B cell (primary cell): ENCODE results near the gene GLIPR2. TPM values are rescaled to one million over a fixed set of nuclear protein-coding genes. Genes with fewer than 3 reads are reported as not detected.

ENCODE experiments used
- ATAC-seq: fragments of 200-7000 bp; cut with Tn5 transposase; one replicate; pipeline ENCODE4 v1.10.0; 2021; ENCODE audit warnings: low read depth, mild to moderate bottlenecking, moderate number of reproducible peaks, moderate library complexity
- CTCF ChIA-PET: fragments of 350-600 bp; sonication (Branson Sonifier 250); formaldehyde crosslinking; loops from one replicate; lab custom pipeline; 2021; ENCODE audit warnings: antibody characterized with exemption, inconsistent platforms; lab: Charles Lee
- POLR2A ChIA-PET: fragments of 350-600 bp; sonication (Branson Sonifier 250); formaldehyde crosslinking; loops from one replicate; lab custom pipeline; 2021; ENCODE audit warnings: antibody characterized with exemption; lab: Charles Lee
- DNase-seq: peaks from one replicate; pipeline ENCODE4 v3.0.0; 2013
- H2AFZ ChIP-seq: 2 replicates; pipeline ENCODE4 v1.6.1; 2012; ENCODE audit warnings: mild to moderate bottlenecking, low read depth, low read length; ENCODE audit not compliant: insufficient read depth, poor library complexity, severe bottlenecking
- H3K27ac ChIP-seq, 2 donors: 1 replicate in 1 of 2; 2 replicates in 1 of 2; pipeline ENCODE4 v1.5.1; 2012 to 2013; ENCODE audit warnings: low read length in 2 of 2, mild to moderate bottlenecking in 2 of 2, moderate library complexity in 1 of 2
- H3K27me3 ChIP-seq, 4 experiments: fragments of 200-600 bp in 1 of 4; sonication (generic) in 1 of 4; replicated peaks in 1 of 4; 1 replicate in 2 of 4; 2 replicates in 2 of 4; pipeline versions ENCODE4 v1.6.1 to v1.7.0; 2013 to 2016; ENCODE audit warnings: low read length in 3 of 4, mild to moderate bottlenecking in 2 of 4, mixed read lengths in 1 of 4, moderate library complexity in 1 of 4; ENCODE audit not compliant: insufficient read depth in 4 of 4, control insufficient read depth in 3 of 4; ENCODE audit errors: control extremely low read depth in 1 of 4
- H3K36me3 ChIP-seq, 2 experiments: replicated peaks in 1 of 2; 1 replicate in 1 of 2; 2 replicates in 1 of 2; pipeline versions ENCODE4 v1.6.1 to v1.7.1; 2013; ENCODE audit warnings: low read length in 1 of 2; ENCODE audit not compliant: insufficient read depth in 2 of 2, control insufficient read depth in 1 of 2; ENCODE audit errors: control extremely low read depth in 1 of 2, extremely low read depth in 1 of 2
- H3K4me1 ChIP-seq, 2 donors: fragments of 200-600 bp in 1 of 2; sonication (generic) in 1 of 2; 1 replicate in 1 of 2; 2 replicates in 1 of 2; pipeline versions ENCODE4 v1.5.1 to v1.6.1; 2013 to 2017; ENCODE audit warnings: low read length in 2 of 2; ENCODE audit not compliant: control insufficient read depth in 2 of 2, insufficient read depth in 2 of 2
- H3K4me2 ChIP-seq: replicated peaks from 2 replicates; pipeline ENCODE3; 2012; ENCODE audit warnings: mild to moderate bottlenecking, low read depth, low read length; ENCODE audit not compliant: poor library complexity, severe bottlenecking
- H3K4me3 ChIP-seq, 5 experiments: fragments of 200-600 bp in 1 of 5; sonication (generic) in 1 of 5; 1 replicate in 3 of 5; 2 replicates in 2 of 5; pipeline versions ENCODE4 v1.5.1 to v1.7.0; 2011 to 2016; ENCODE audit warnings: low read length in 4 of 5, mild to moderate bottlenecking in 4 of 5, low read depth in 2 of 5, control low read depth in 1 of 5, moderate library complexity in 1 of 5; ENCODE audit not compliant: insufficient read depth in 1 of 5; ENCODE audit errors: control extremely low read depth in 1 of 5, extremely low read depth in 1 of 5
- H3K79me2 ChIP-seq: fragments of 200-600 bp; sonication (generic); one replicate; pipeline ENCODE4 v1.6.0; 2016; ENCODE audit warnings: low read length; ENCODE audit not compliant: control insufficient read depth, insufficient read depth
- H3K9ac ChIP-seq: fragments of 200-600 bp; sonication (generic); 2 replicates; pipeline ENCODE4 v1.6.1; 2017; ENCODE audit warnings: mild to moderate bottlenecking, low read length, moderate library complexity
- H3K9me3 ChIP-seq, 3 donors: one replicate each; pipeline versions ENCODE4 v1.6.1 to v1.7.1; 2013; ENCODE audit warnings: low read length in 2 of 3; ENCODE audit not compliant: control insufficient read depth in 2 of 3, insufficient read depth in 1 of 3; ENCODE audit errors: control extremely low read depth in 1 of 3
- H4K20me1 ChIP-seq: 2 replicates; pipeline ENCODE4 v1.6.0; 2012; ENCODE audit warnings: mild to moderate bottlenecking, low read length; ENCODE audit not compliant: insufficient read depth, control insufficient read depth, poor library complexity, severe bottlenecking
- H3K27ac Mint-ChIP-seq: one replicate; pipeline ENCODE4 v1.8.0; 2021; ENCODE audit warnings: mixed read lengths
- H3K27me3 Mint-ChIP-seq: one replicate; pipeline ENCODE4 v1.8.0; 2021; ENCODE audit warnings: mixed read lengths
- H3K4me1 Mint-ChIP-seq: one replicate; pipeline ENCODE4 v1.8.0; 2021; ENCODE audit warnings: mixed read lengths
- H3K4me3 Mint-ChIP-seq: one replicate; pipeline ENCODE4 v1.8.0; 2021; ENCODE audit warnings: mixed read lengths
- H3K9me3 Mint-ChIP-seq: one replicate; pipeline ENCODE4 v1.8.0; 2022; ENCODE audit warnings: mixed read lengths; ENCODE audit not compliant: insufficient read depth
- EZH2 ChIP-seq: IDR thresholded peaks from 2 replicates; pipeline ENCODE4 v1.6.1; 2012; ENCODE audit warnings: borderline replicate concordance, low read depth, mild to moderate bottlenecking, moderate library complexity, low read length; ENCODE audit not compliant: insufficient read depth, poor library complexity, severe bottlenecking
- WGBS: methylation state at CpG from one replicate; pipeline ENCODE4 v1.1.5; 2013; ENCODE audit warnings: missing lambda C conversion rate; ENCODE audit not compliant: insufficient coverage; 5-methylcytosine and 5-hydroxymethylcytosine counted together
- intact Hi-C: fragments of 100-400 bp; cut with micrococcal nuclease; formaldehyde crosslinking; loops from one replicate; pipeline ENCODE4 v1.10.0; 2022
- polyA plus RNA-seq: library from polyadenylated mRNA; depleted of rRNA; stranded (reverse); fragments of >200 nt; gene quantifications from 2 replicates; pipeline ENCODE4 v1.2.3, GENCODE V29; 2012
- total RNA-seq, 2 donors: library from RNA; stranded (reverse); fragments of 120-200 nt in 1 of 2; gene quantifications; 1 replicate in 1 of 2; 2 replicates in 1 of 2; pipeline versions ENCODE4 v1.2.3 to v1.2.4, GENCODE V29; 2013 to 2022
- TF ChIP-seq, protein P1 (sequence below): fragments of 200-600 bp; IDR thresholded peaks from one replicate; pipeline ENCODE4 v1.8.0; 2022; ENCODE audit warnings: antibody characterized with exemption, mild to moderate bottlenecking

The GLIPR2 gene
- total and polyA plus RNA-seq, 2 donors (not counting 1 experiment from before 2014, with no cell fraction given): 13.7 to 14.6 TPM

DNA sequence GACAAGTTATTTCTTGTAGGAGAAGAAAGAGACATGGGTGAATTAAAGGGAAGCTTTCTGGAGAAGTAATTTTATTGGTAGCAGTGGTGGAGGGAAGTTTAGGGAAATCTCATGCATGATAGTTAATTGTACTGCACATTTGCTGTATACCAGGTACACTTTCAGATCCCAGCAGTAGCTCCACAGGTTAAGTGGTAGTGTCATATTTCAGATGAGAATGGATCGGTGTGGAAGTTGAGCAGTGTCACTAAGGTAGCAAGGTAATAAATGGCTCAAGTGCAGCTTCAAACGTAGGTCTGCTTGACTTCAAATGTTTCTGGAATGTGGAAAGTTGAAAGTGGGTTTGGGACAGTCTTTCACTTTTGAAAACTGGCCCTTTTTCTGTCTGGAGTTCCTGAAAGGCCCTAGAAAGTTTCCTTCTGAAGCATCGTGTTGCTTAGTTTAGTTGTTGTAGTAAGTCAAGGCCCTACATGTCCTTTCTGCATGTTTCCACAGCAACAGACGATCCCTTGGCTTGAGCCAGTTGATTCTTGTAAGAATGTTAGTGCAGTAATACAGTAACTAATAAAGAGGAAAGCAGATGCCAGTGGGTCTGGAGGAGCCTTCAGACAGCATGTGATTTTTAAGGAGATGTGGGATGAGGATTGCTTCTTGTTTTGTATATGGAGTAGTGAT lies 57.9 kb downstream of the GLIPR2 start:
- no peak for TF ChIP-seq EZH2
- TF ChIP-seq, protein P1, sequence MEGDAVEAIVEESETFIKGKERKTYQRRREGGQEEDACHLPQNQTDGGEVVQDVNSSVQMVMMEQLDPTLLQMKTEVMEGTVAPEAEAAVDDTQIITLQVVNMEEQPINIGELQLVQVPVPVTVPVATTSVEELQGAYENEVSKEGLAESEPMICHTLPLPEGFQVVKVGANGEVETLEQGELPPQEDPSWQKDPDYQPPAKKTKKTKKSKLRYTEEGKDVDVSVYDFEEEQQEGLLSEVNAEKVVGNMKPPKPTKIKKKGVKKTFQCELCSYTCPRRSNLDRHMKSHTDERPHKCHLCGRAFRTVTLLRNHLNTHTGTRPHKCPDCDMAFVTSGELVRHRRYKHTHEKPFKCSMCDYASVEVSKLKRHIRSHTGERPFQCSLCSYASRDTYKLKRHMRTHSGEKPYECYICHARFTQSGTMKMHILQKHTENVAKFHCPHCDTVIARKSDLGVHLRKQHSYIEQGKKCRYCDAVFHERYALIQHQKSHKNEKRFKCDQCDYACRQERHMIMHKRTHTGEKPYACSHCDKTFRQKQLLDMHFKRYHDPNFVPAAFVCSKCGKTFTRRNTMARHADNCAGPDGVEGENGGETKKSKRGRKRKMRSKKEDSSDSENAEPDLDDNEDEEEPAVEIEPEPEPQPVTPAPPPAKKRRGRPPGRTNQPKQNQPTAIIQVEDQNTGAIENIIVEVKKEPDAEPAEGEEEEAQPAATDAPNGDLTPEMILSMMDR: no peak
- peaks cover 55% of the 10 kb centered on the region for H4K20me1 ChIP-seq
- Mint-ChIP-seq H3K4me3 (no peak overlapping the region), H3K27me3 (no peaks in the 10 kb centered on the region), H3K4me1 (peaks cover 47% of the 10 kb centered on the region), H3K9me3 (no peaks in the 10 kb centered on the region), H3K27ac (no peak overlapping the region)
- H3K36me3 ChIP-seq: peaks cover 5 to 35% of the 10 kb centered on the region in 2 experiments
- no peak overlapping the region for H3K27ac ChIP-seq
- H3K4me2 ChIP-seq: no peak overlapping the region
- ChIA-PET CTCF (interaction anchor here (0.5 to 0.6 kb wide), 2 partner anchors 198 to 1322 kb away, joined by 3 read pairs; no protein-coding TSS in a partner anchor), POLR2A (interaction anchor here (0.6 kb wide), 1 partner anchor 28 kb away, joined by 3 read pairs; no protein-coding TSS in a partner anchor)
- ATAC-seq (no peak), DNase-seq (no peak)
- H3K27me3 ChIP-seq: no peaks in the 10 kb centered on the region
- intact Hi-C loops: loop anchor here (5.0 kb wide), 3 partner anchors 278 to 462 kb away; partner anchors contain the start of genes CREB3 and TLN1
- H2AFZ ChIP-seq: no peak overlapping the region
- H3K9me3 ChIP-seq: no peaks in the 10 kb centered on the region
- no peak overlapping the region for H3K4me3 ChIP-seq
- H3K9ac ChIP-seq: no peak overlapping the region
- peaks cover 28 to 37% of the 10 kb centered on the region in 2 donors for H3K4me1 ChIP-seq
- WGBS: 98% methylated on average over 4 of the region's 4 CpGs
- peaks cover 83% of the 10 kb centered on the region for H3K79me2 ChIP-seq

DNA sequence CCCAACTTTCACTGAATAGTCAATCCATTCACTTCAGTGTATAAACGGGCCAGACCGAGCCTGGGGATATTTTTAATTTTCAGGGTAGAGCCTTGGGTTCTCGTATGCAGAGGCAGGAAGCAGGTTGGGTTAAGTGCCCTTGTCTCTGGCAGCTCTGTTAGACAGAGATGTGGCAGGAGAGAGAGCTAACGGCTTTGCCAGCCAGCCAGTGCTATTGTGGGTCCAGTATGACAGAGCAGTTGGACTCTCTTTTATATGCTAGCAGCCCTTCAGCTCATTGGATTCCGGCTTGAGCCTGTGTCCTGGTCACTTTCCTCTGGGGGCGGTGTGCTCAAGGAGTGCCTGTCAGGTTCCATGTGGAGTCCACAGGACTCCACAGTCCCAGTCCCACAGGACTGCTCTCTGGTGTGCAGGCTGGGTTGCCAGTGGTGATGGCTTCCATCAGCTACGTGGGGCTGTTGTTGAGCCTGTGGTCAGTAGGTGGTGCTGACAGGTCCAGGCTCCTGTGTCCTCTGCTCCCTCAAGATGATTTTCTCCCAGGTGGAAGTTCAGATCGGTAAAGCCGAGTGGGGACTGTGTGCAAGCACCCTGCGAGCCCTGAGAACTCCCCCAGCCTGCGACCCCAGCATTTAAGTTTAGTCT lies 68.5 kb downstream of the GLIPR2 start:
- ChIA-PET POLR2A (no interaction called here), CTCF (no interaction called here)
- Histone ChIP-seq H3K9me3 (no peaks in the 10 kb centered on the region), H3K4me3 (no peak overlapping the region), H3K4me1 (no peaks in the 10 kb centered on the region), H3K36me3 (peaks cover 3 to 96% of the 10 kb centered on the region in 2 experiments), H3K4me2 (no peak overlapping the region), H3K27ac (no peak overlapping the region), H3K27me3 (no peaks in the 10 kb centered on the region), H3K79me2 (peaks cover 94% of the 10 kb centered on the region), H2AFZ (no peak overlapping the region), H3K9ac (no peak overlapping the region), H4K20me1 (peaks cover 71% of the 10 kb centered on the region)
- DNase-seq (no peak), ATAC-seq (no peak)
- Mint-ChIP-seq H3K9me3 (no peaks in the 10 kb centered on the region), H3K27me3 (no peaks in the 10 kb centered on the region), H3K27ac (no peak overlapping the region), H3K4me3 (no peak overlapping the region), H3K4me1 (peaks cover 7% of the 10 kb centered on the region)
- TF ChIP-seq, protein P1: no peak
- no peak for TF ChIP-seq EZH2
- intact Hi-C loops: no loop called here
- WGBS: 86% methylated on average over 9 of the region's 11 CpGs
